K562 (cell line): Measurements from ENCODE around the gene ST6GALNAC2. TPM values are rescaled to one million over a fixed set of nuclear protein-coding genes. Genes with fewer than 3 reads are reported as not detected.

Source experiments
- ATF7 ChIP-seq: fragments of 450-650 bp; IDR thresholded peaks from 2 replicates; pipeline ENCODE4 v1.7.1; 2014; ENCODE audit warnings: mild to moderate bottlenecking, moderate library complexity
- CHAMP1 ChIP-seq: fragments of 450-650 bp; IDR thresholded peaks from 2 replicates; pipeline ENCODE4 v1.6.1; 2016; ENCODE audit warnings: mild to moderate bottlenecking
- E2F1 ChIP-seq: sonication (generic); formaldehyde crosslinking; IDR thresholded peaks from 2 replicates; pipeline ENCODE4 v1.8.1; 2023; ENCODE audit warnings: mild to moderate bottlenecking, missing genetic modification reagents, moderate library complexity
- HMBOX1 ChIP-seq: sonication (generic); IDR thresholded peaks from 2 replicates; pipeline ENCODE4 v1.6.1; 2016
- IRF1 ChIP-seq: sonication (generic); formaldehyde crosslinking; IDR thresholded peaks from 2 replicates; pipeline ENCODE4 v1.8.0; 2022; ENCODE audit warnings: missing genetic modification reagents, mild to moderate bottlenecking, borderline replicate concordance
- IRF9 ChIP-seq: fragments of 450-650 bp; IDR thresholded peaks from 2 replicates; pipeline ENCODE4 v1.6.1; 2016; ENCODE audit warnings: missing biosample characterization, missing genetic modification characterization
- MITF ChIP-seq: IDR thresholded peaks from 2 replicates; pipeline ENCODE4 v1.6.1; 2014; ENCODE audit warnings: antibody characterized with exemption
- PCBP1 ChIP-seq: fragments of 200-400 bp; formaldehyde crosslinking; IDR thresholded peaks from 2 replicates; pipeline ENCODE4 v1.6.1; 2018; ENCODE audit warnings: mild to moderate bottlenecking, low read depth, low read length; ENCODE audit not compliant: poor library complexity, severe bottlenecking
- PREB ChIP-seq: sonication (generic); formaldehyde crosslinking; IDR thresholded peaks from 2 replicates; pipeline ENCODE4 v1.8.1; 2023; ENCODE audit warnings: mild to moderate bottlenecking, missing genetic modification reagents
- SIN3B ChIP-seq: fragments of 450-650 bp; IDR thresholded peaks from 2 replicates; pipeline ENCODE4 v1.6.1; 2017; ENCODE audit warnings: low read depth, mild to moderate bottlenecking, moderate library complexity
- SP1 ChIP-seq: sonication (generic); formaldehyde crosslinking; IDR thresholded peaks from 2 replicates; pipeline ENCODE4 v1.8.1; 2022; ENCODE audit warnings: mild to moderate bottlenecking, missing genetic modification reagents
- STAT5B ChIP-seq: fragments of 250-450 bp; sonication (Bioruptor Pico); IDR thresholded peaks from 2 replicates; pipeline ENCODE4 v1.8.0; 2021; ENCODE audit warnings: mild to moderate bottlenecking, inconsistent platforms
- TEAD4 ChIP-seq, 2 experiments: sonication (generic) in 1 of 2; formaldehyde crosslinking in 1 of 2; IDR thresholded peaks; 2 replicates each; pipeline versions ENCODE4 v1.6.1 to v1.8.0; 2012 to 2022; ENCODE audit warnings: borderline replicate concordance in 1 of 2, inconsistent platforms in 1 of 2, low read length in 1 of 2, mild to moderate bottlenecking in 1 of 2, missing genetic modification reagents in 1 of 2
- ZC3H11A ChIP-seq: IDR thresholded peaks from 2 replicates; pipeline ENCODE4 v1.6.1; 2012; ENCODE audit warnings: low read depth, low read length, improper control_type of control experiment
- ZNF436 ChIP-seq: fragments of 250-450, 450-650 bp; sonication (Bioruptor Pico); formaldehyde crosslinking; IDR thresholded peaks from 2 replicates; pipeline ENCODE4 v1.7.0; 2020; ENCODE audit warnings: mild to moderate bottlenecking
- ZNF76 ChIP-seq: fragments of 250-450 bp; sonication (Bioruptor Pico); IDR thresholded peaks from 2 replicates; pipeline ENCODE4 v1.4.0; 2020; ENCODE audit warnings: mild to moderate bottlenecking, moderate library complexity, borderline replicate concordance
- polyA plus RNA-seq, 8 experiments: library from polyadenylated mRNA; depleted of rRNA in 4 of 8; stranded (reverse) in 5 of 8; unstranded in 3 of 8; fragments of >200 nt; fragmentation: Nextera tagmentation in 2 of 8; fragmentation: Illumina TruSeq in 1 of 8; extraction: Ambion mirVana in 2 of 8; extraction: Trizol in 1 of 8; gene quantifications; 2 replicates each; pipeline versions ENCODE4 v1.2.1 to v1.2.3, GENCODE V29; 2011 to 2014; ENCODE audit warnings: inconsistent platforms in 1 of 8, missing spikeins in 1 of 8
- total RNA-seq, 7 experiments: library from RNA; depleted of rRNA in 6 of 7; stranded (reverse); fragments of >200 nt in 6 of 7; fragmentation: Illumina TruSeq in 2 of 7; extraction: Trizol in 2 of 7; gene quantifications; 2 replicates each; pipeline versions ENCODE4 v1.2.1 to v1.2.3, GENCODE V29; 2011 to 2021; ENCODE audit warnings: low replicate concordance in 1 of 7

Gene ST6GALNAC2
- total and polyA plus RNA-seq, 9 of the 15 experiments (the other 6 are each of a cell fraction or from before 2014, with no cell fraction given) = 0.18 TPM; not detected in 8

GRCh38 chr17:76557368-76558197, 28.1 kb downstream of the ST6GALNAC2 start (continued):
- TF ChIP-seq CHAMP1 (no peak), SP1 (CRISPR knock-in tag) (peak; percentile 87; the same call in 1 of the 2 replicates), ZNF76 (CRISPR knock-in tag) (no peak), IRF1 (CRISPR knock-in tag) (no peak), IRF9 (tag) (no peak), TEAD4 (IDR thresholded peaks at IDR 0.05; ENCODE audit: low read length) (peak; percentile 3; the same call in 1 of the 2 replicates), TEAD4 (CRISPR knock-in tag; IDR thresholded peaks at IDR 0.05; ENCODE audit: borderline replicate concordance) (no peak), ZNF436 (CRISPR knock-in tag) (0 out of 2 replicates have a peak, but pooled peaks have one; percentile 11), HMBOX1 (peak; percentile 69), STAT5B (CRISPR knock-in tag) (no peak), PCBP1 (no peak), PREB (CRISPR knock-in tag) (no peak), ATF7 (peak; percentile 61; the same call in 1 of the 2 replicates), E2F1 (peak; percentile 22; the same call in 1 of the 2 replicates), MITF (no peak), SIN3B (peak; percentile 71), ZC3H11A (no peak)
